Suprapubic skin (tissue), 4 donors: ENCODE data around the gene MEIS1. TPM values are rescaled to one million over a fixed set of nuclear protein-coding genes. Genes with fewer than 3 reads are reported as not detected.

Source experiments
- DNase-seq, 2 donors: peaks; one replicate each; pipeline ENCODE4 v3.0.0-alpha.2; 2019; ENCODE audit warnings: low spot score in 2 of 2
- H3K27ac ChIP-seq: fragments of 200-600 bp; sonication (generic); one replicate; pipeline ENCODE4 v1.5.1; 2019
- H3K27me3 ChIP-seq: fragments of 200-600 bp; sonication (generic); one replicate; pipeline ENCODE4 v1.5.1; 2019
- H3K36me3 ChIP-seq: fragments of 200-600 bp; sonication (generic); one replicate; pipeline ENCODE4 v1.5.1; 2019
- H3K4me1 ChIP-seq: fragments of 200-600 bp; sonication (generic); one replicate; pipeline ENCODE4 v1.5.1; 2019
- H3K4me3 ChIP-seq: fragments of 200-600 bp; sonication (generic); one replicate; pipeline ENCODE4 v1.5.1; 2019; ENCODE audit warnings: mild to moderate bottlenecking
- H3K9me3 ChIP-seq: fragments of 200-600 bp; sonication (generic); one replicate; pipeline ENCODE4 v1.5.1; 2019
- EP300 ChIP-seq: sonication (generic); formaldehyde crosslinking; IDR thresholded peaks from one replicate; pipeline ENCODE4 v1.6.1; 2017; ENCODE audit warnings: antibody characterized with exemption
- POLR2A ChIP-seq, 2 donors: fragments of 450-650 bp; IDR thresholded peaks; one replicate each; pipeline ENCODE4 v1.6.1; 2017; ENCODE audit warnings: antibody characterized with exemption in 2 of 2, mild to moderate bottlenecking in 2 of 2, moderate library complexity in 2 of 2
- POLR2AphosphoS5 ChIP-seq, 3 donors: sonication (generic); formaldehyde crosslinking; IDR thresholded peaks; one replicate each; pipeline ENCODE4 v1.6.1; 2017; ENCODE audit warnings: antibody characterized with exemption in 3 of 3
- WGBS: methylation state at CpG from one replicate; pipeline ENCODE4 v1.1.5; 2018; 5-methylcytosine and 5-hydroxymethylcytosine counted together
- total RNA-seq, 4 donors: library from RNA; depleted of rRNA; stranded (reverse); fragments of >200 nt; gene quantifications; one replicate each; pipeline ENCODE4 v1.1.0, GENCODE V29; 2016
- TF ChIP-seq, protein P1 (sequence below), 2 donors: fragments of 200-600 bp in 1 of 2; fragments of 450-650 bp in 1 of 2; sonication (generic) in 1 of 2; IDR thresholded peaks; one replicate each; pipeline ENCODE4 v1.5.1; 2016 to 2019; ENCODE audit warnings: antibody characterized with exemption in 2 of 2, mild to moderate bottlenecking in 1 of 2, moderate library complexity in 1 of 2

The MEIS1 gene
- total RNA-seq, 4 donors from 2014 or later = 12.7 to 28.0 (median 20.3) TPM

DNA sequence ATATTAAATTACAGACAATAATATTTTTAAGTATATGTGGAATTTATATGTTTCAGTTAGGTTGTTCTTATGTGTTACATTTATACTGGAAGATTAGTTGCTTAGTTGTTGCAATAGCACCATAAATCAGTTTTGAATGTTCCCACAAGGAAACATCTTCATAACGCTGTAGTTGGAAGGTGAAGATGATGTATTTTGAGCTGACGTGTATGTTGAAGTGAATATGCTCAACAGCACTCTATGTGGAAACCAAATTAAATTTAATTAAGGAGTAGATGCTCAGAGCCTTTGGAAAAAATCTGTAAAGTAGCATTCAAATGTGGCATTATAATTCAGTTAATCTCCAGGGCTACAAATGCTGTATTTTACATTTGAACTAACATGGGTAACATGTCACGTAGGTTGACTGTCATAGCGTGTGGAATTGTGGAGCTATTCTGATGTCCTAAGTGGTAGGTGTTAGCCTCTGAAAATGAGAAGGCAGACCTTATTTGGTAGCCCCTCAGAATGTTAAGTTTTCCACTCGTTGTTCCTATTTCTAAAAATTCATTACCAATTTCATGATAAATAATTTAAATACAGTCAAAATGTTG is 88.5 kb downstream of the MEIS1 start:
- Histone ChIP-seq H3K4me1 (no peaks in the 10 kb centered on the region), H3K27ac (no peak overlapping the region), H3K4me3 (no peak overlapping the region), H3K9me3 (no peaks in the 10 kb centered on the region), H3K36me3 (no peaks in the 10 kb centered on the region), H3K27me3 (no peaks in the 10 kb centered on the region)
- no peak for DNase-seq
- 91% methylated on average over 5 of the region's 5 CpGs for WGBS
- TF ChIP-seq POLR2AphosphoS5 (IDR thresholded peaks at IDR 0.05) = no peak
- TF ChIP-seq POLR2A (IDR thresholded peaks at IDR 0.05) = no peak
- no peak for TF ChIP-seq EP300
- TF ChIP-seq, protein P1, sequence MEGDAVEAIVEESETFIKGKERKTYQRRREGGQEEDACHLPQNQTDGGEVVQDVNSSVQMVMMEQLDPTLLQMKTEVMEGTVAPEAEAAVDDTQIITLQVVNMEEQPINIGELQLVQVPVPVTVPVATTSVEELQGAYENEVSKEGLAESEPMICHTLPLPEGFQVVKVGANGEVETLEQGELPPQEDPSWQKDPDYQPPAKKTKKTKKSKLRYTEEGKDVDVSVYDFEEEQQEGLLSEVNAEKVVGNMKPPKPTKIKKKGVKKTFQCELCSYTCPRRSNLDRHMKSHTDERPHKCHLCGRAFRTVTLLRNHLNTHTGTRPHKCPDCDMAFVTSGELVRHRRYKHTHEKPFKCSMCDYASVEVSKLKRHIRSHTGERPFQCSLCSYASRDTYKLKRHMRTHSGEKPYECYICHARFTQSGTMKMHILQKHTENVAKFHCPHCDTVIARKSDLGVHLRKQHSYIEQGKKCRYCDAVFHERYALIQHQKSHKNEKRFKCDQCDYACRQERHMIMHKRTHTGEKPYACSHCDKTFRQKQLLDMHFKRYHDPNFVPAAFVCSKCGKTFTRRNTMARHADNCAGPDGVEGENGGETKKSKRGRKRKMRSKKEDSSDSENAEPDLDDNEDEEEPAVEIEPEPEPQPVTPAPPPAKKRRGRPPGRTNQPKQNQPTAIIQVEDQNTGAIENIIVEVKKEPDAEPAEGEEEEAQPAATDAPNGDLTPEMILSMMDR (IDR thresholded peaks at IDR 0.05) = no peak

- Histone ChIP-seq H3K9me3 (no peaks in the 10 kb centered on the region), H3K27ac (no peak overlapping the region), H3K4me1 (no peaks in the 10 kb centered on the region), H3K27me3 (no peaks in the 10 kb centered on the region), H3K4me3 (no peak overlapping the region), H3K36me3 (no peaks in the 10 kb centered on the region)
- no peak for DNase-seq
- TF ChIP-seq POLR2AphosphoS5 (IDR thresholded peaks at IDR 0.05) = no peak
- TF ChIP-seq EP300 = no peak
- TF ChIP-seq, protein P1 (IDR thresholded peaks at IDR 0.05) = no peak
- no peak for TF ChIP-seq POLR2A (IDR thresholded peaks at IDR 0.05)
- 85% methylated on average over 2 of the region's 2 CpGs for WGBS
Observed at GRCh38 chr2:66523990-66524389, 89.1 kb downstream of the MEIS1 start.

DNA sequence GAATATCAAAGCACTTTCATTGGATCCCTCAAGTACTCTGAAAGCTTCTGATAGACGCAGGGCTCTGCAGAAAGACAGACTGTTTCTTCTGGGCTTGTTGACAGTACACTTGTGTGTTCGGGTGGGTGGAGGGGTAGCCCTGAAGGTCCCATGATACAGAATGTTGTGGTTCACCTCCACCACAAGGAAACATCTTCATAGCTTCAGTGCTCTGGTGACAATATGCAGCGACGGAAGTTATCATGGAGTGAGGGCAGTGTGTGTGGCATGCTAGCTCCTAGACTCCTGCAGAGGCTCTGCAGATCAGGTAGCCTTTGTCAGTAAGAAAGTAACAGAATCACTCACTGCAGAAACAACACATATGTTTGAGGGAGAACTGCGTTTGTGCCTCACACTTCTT is 90.7 kb downstream of the MEIS1 start:
- Histone ChIP-seq H3K27ac (no peak overlapping the region), H3K4me3 (no peak overlapping the region), H3K4me1 (no peaks in the 10 kb centered on the region), H3K27me3 (no peaks in the 10 kb centered on the region), H3K36me3 (no peaks in the 10 kb centered on the region), H3K9me3 (no peaks in the 10 kb centered on the region)
- TF ChIP-seq EP300 (no peak), POLR2AphosphoS5 (IDR thresholded peaks at IDR 0.05) (no peak), POLR2A (IDR thresholded peaks at IDR 0.05) (no peak)
- TF ChIP-seq, protein P1 (IDR thresholded peaks at IDR 0.05) = no peak
- DNase-seq = no peak
- 82% methylated on average over 5 of the region's 5 CpGs for WGBS

DNA sequence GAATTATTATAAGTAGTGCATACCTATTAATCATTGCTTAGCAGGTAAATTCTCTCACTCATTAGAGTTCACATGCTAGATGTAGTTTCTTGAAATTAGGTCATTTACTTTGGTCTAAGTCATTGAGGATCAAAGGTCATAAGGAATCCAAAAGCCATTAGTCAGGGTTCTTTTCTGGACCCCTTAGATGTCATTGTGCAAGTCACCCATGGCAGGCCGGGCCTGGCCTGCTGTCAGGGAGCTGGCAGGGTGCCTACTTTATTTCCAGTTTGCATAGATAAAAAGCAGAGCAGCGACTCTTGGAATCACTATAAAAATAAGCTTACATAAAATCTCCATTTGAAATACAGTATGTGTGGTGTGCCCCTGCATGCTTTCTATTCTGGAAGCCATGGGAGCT is 91.3 kb downstream of the MEIS1 start:
- Histone ChIP-seq H3K4me1 (no peaks in the 10 kb centered on the region), H3K4me3 (no peak overlapping the region), H3K36me3 (no peaks in the 10 kb centered on the region), H3K27me3 (no peaks in the 10 kb centered on the region), H3K27ac (no peak overlapping the region), H3K9me3 (no peaks in the 10 kb centered on the region)
- WGBS = 49% methylated on average over 2 of the region's 2 CpGs
- TF ChIP-seq POLR2AphosphoS5 (IDR thresholded peaks at IDR 0.05) (no peak), EP300 (no peak), POLR2A (IDR thresholded peaks at IDR 0.05) (no peak)
- TF ChIP-seq, protein P1 (IDR thresholded peaks at IDR 0.05) = no peak
- DNase-seq = no peak

GRCh38 chr2:66528974-66529724 is 94.2 kb downstream of the MEIS1 start:
- Histone ChIP-seq H3K27ac (no peak overlapping the region), H3K36me3 (no peaks in the 10 kb centered on the region), H3K27me3 (no peaks in the 10 kb centered on the region), H3K4me3 (no peak overlapping the region), H3K9me3 (no peaks in the 10 kb centered on the region), H3K4me1 (peaks cover 7% of the 10 kb centered on the region)
- DNase-seq = no peak
- WGBS = 83% methylated on average over 1 of the region's 1 CpG
- TF ChIP-seq EP300 (no peak), POLR2A (IDR thresholded peaks at IDR 0.05) (no peak), POLR2AphosphoS5 (IDR thresholded peaks at IDR 0.05) (no peak)
- TF ChIP-seq, protein P1 (IDR thresholded peaks at IDR 0.05) = no peak
